HG02938 (cell line): Measurements from ENCODE around the gene MYRF.

Source experiments
- ATAC-seq: cut with Tn5 transposase; IDR thresholded peaks from one replicate; pipeline ENCODE4 v1.9.1; 2021; ENCODE audit warnings: mild to moderate bottlenecking, moderate library complexity; ENCODE audit not compliant: unreplicated experiment

MYRF gene

GRCh38 chr11:61814958-61815789, 62.7 kb downstream of the MYRF start:
- ATAC-seq = peak; percentile 37

- peak; percentile 32 for ATAC-seq
Observed at GRCh38 chr11:61815790-61816735, 63.6 kb downstream of the MYRF start.

GRCh38 chr11:61816736-61817455, 64.5 kb downstream of the MYRF start, which contains the start of gene FADS1:
FADS1 (minus strand) TSS chr11:61817003; CDS start chr11:61816929, 74 bp downstream.
- ATAC-seq = peak; percentile 34

- no peak for ATAC-seq
Observed at GRCh38 chr11:61817471-61818202, 65.2 kb downstream of the MYRF start.

- ATAC-seq = no peak
Observed at GRCh38 chr11:61820174-61820573, 67.7 kb downstream of the MYRF start.

- peak; percentile 5 for ATAC-seq
Observed at GRCh38 chr11:61826930-61827570, 74.6 kb downstream of the MYRF start.

GRCh38 chr11:61827571-61828378, 75.3 kb downstream of the MYRF start, which contains the start of gene FADS2:
FADS2 (plus strand) TSS chr11:61828300; CDS start chr11:61828391, 91 bp downstream.
- peak; percentile 69 for ATAC-seq

GRCh38 chr11:61828379-61828628, 75.9 kb downstream of the MYRF start:
- no peak for ATAC-seq

GRCh38 chr11:61828629-61829407, 76.4 kb downstream of the MYRF start:
- no peak for ATAC-seq

GRCh38 chr11:61829806-61830205, 77.4 kb downstream of the MYRF start:
- no peak for ATAC-seq

GRCh38 chr11:61830237-61831105, 78.0 kb downstream of the MYRF start:
- ATAC-seq = no peak

- ATAC-seq = no peak
Observed at GRCh38 chr11:61832207-61832606, 79.8 kb downstream of the MYRF start.

GRCh38 chr11:61832754-61833153, 80.3 kb downstream of the MYRF start:
- ATAC-seq = no peak

- no peak for ATAC-seq
Observed at GRCh38 chr11:61833471-61833870, 81.0 kb downstream of the MYRF start.

- no peak for ATAC-seq
Observed at GRCh38 chr11:61833926-61834277, 81.5 kb downstream of the MYRF start.

GRCh38 chr11:61834278-61835048, 82.0 kb downstream of the MYRF start:
- peak; percentile 91 for ATAC-seq

- ATAC-seq = no peak
Observed at GRCh38 chr11:61836193-61836592, 83.8 kb downstream of the MYRF start.
